ENCODE data around the gene EFNA5.
A peak's percentile ranks its signal among the peaks of the same experiment; 100 is the strongest.

EFNA5 gene

GRCh38 chr5:107570181-107570580 is 100.6 kb downstream of the EFNA5 start:
- no peak for DNase-seq

- DNase-seq, result no peak
These were observed 102.7 kb downstream of the EFNA5 start for GRCh38 chr5:107567901-107568671.

GRCh38 chr5:107566986-107567385 is 103.8 kb downstream of the EFNA5 start:
- DNase-seq, result no peak

- DNase-seq, result no peak
These were observed 104.7 kb downstream of the EFNA5 start for GRCh38 chr5:107565791-107566767.

- peak; percentile 45 for DNase-seq
These were observed 105.8 kb downstream of the EFNA5 start for GRCh38 chr5:107564931-107565372.

- DNase-seq, result no peak
These were observed 106.7 kb downstream of the EFNA5 start for GRCh38 chr5:107563959-107564544.

- no peak for DNase-seq
These were observed 110.4 kb downstream of the EFNA5 start for GRCh38 chr5:107560377-107560776.

- no peak for DNase-seq
These were observed 111.8 kb downstream of the EFNA5 start for GRCh38 chr5:107558823-107559375.

- peak; percentile 14 for DNase-seq
These were observed 113.6 kb downstream of the EFNA5 start for GRCh38 chr5:107557051-107557658.

GRCh38 chr5:107556575-107556974 is 114.2 kb downstream of the EFNA5 start:
- DNase-seq, result no peak

GRCh38 chr5:107555425-107556090 is 115.2 kb downstream of the EFNA5 start:
- peak; percentile 82 for DNase-seq

- no peak for DNase-seq
These were observed 115.8 kb downstream of the EFNA5 start for GRCh38 chr5:107554776-107555424.

GRCh38 chr5:107553117-107553555 is 117.6 kb downstream of the EFNA5 start:
- peak; percentile 66 for DNase-seq

- DNase-seq, result no peak
These were observed 119.6 kb downstream of the EFNA5 start for GRCh38 chr5:107551088-107551487.

GRCh38 chr5:107549567-107549966 is 121.2 kb downstream of the EFNA5 start:
- DNase-seq, result no peak

- DNase-seq, result no peak
These were observed 122.3 kb downstream of the EFNA5 start for GRCh38 chr5:107548477-107548876.

GRCh38 chr5:107546719-107547118 is 124.0 kb downstream of the EFNA5 start:
- DNase-seq, result no peak

GRCh38 chr5:107545486-107545885 is 125.3 kb downstream of the EFNA5 start:
- no peak for DNase-seq

- no peak for DNase-seq
These were observed 125.8 kb downstream of the EFNA5 start for GRCh38 chr5:107544967-107545366.

GRCh38 chr5:107544476-107544875 is 126.3 kb downstream of the EFNA5 start:
- no peak for DNase-seq

- no peak for DNase-seq
These were observed 126.9 kb downstream of the EFNA5 start for GRCh38 chr5:107543868-107544267.

Data from fibroblast of skin of abdomen (primary cell).